Mesenteric fat pad (tissue), 1 donor: ENCODE results near the gene CDK12. TPM values are rescaled to one million over a fixed set of nuclear protein-coding genes. Genes with fewer than 3 reads are reported as not detected.
A peak's percentile ranks its signal among the peaks of the same experiment; 100 is the strongest.
"Not testable (repeated sequence)": the region's sequence is repeated elsewhere in the genome, so short reads cannot be mapped to it uniquely, and the experiment has no call there.

ENCODE experiments used
- DNase-seq: peaks from one replicate; pipeline ENCODE4 v3.0.0-alpha.2; 2020; ENCODE audit warnings: low spot score
- total RNA-seq: library from RNA; stranded (reverse); fragmentation: NEBNext Ultra II Directional; extraction: Animal tissue kit (Norgen Biotek cat#: 25700); gene quantifications from one replicate; pipeline ENCODE4 v1.2.1, GENCODE V29; 2021
- donor health status: DM: yes; HTN: yes; CAD: no.

Gene CDK12
- total RNA-seq, 1 donor from 2014 or later: 46.5 TPM

GRCh38 chr17:39496921-39497320 is 35.6 kb downstream of the CDK12 start:
- peak; percentile 43 for DNase-seq

- DNase-seq: no peak
These were observed 46.2 kb downstream of the CDK12 start for GRCh38 chr17:39507511-39507910.

- no peak for DNase-seq
These were observed 47.7 kb downstream of the CDK12 start for GRCh38 chr17:39508987-39509386.

- DNase-seq: no peak
These were observed 52.0 kb downstream of the CDK12 start for GRCh38 chr17:39513309-39513708.

GRCh38 chr17:39513915-39514314 is 52.6 kb downstream of the CDK12 start:
- DNase-seq: no peak

GRCh38 chr17:39517224-39517623 is 55.9 kb downstream of the CDK12 start:
- no peak for DNase-seq

GRCh38 chr17:39525801-39526506 is 64.7 kb downstream of the CDK12 start:
- DNase-seq: no peak

- no peak for DNase-seq
These were observed 66.0 kb downstream of the CDK12 start for GRCh38 chr17:39527220-39527813.

GRCh38 chr17:39529455-39529854 is 68.2 kb downstream of the CDK12 start:
- DNase-seq: no peak

- no peak for DNase-seq
These were observed 69.2 kb downstream of the CDK12 start for GRCh38 chr17:39530513-39530912.

- no peak for DNase-seq
These were observed 70.0 kb downstream of the CDK12 start for GRCh38 chr17:39531252-39531651.

- DNase-seq: no peak
These were observed 72.6 kb downstream of the CDK12 start for GRCh38 chr17:39533891-39534290.

- no peak for DNase-seq
These were observed 73.6 kb downstream of the CDK12 start for GRCh38 chr17:39534768-39535405.

GRCh38 chr17:39536468-39536867 is 75.2 kb downstream of the CDK12 start:
- DNase-seq: no peak

GRCh38 chr17:39537364-39537763 is 76.1 kb downstream of the CDK12 start:
- DNase-seq: not testable (repeated sequence)

GRCh38 chr17:39538866-39539265 is 77.6 kb downstream of the CDK12 start:
- no peak for DNase-seq

GRCh38 chr17:39540611-39541010 is 79.3 kb downstream of the CDK12 start:
- DNase-seq: no peak

- DNase-seq: no peak
These were observed 80.4 kb downstream of the CDK12 start for GRCh38 chr17:39541652-39542051.

- no peak for DNase-seq
These were observed 81.9 kb downstream of the CDK12 start for GRCh38 chr17:39543176-39543575.

GRCh38 chr17:39543664-39544063 is 82.4 kb downstream of the CDK12 start:
- no peak for DNase-seq

GRCh38 chr17:39544361-39544760 is 83.1 kb downstream of the CDK12 start:
- not testable (repeated sequence) for DNase-seq

- DNase-seq: peak; percentile 89
These were observed 86.6 kb downstream of the CDK12 start for GRCh38 chr17:39547713-39548478.
